NCI-H510A (cell line): ENCODE results near the gene CD101.

ENCODE experiments used
- DNase-seq: peaks from one replicate; lab custom pipeline; 2025; lab: John Stamatoyannopoulos, UW

Gene CD101

GRCh38 chr1:117014209-117014608 lies 12.6 kb downstream of the CD101 start:
- no peak for DNase-seq

GRCh38 chr1:117015724-117016123 lies 14.2 kb downstream of the CD101 start:
- DNase-seq, result no peak

GRCh38 chr1:117017062-117017461 lies 15.5 kb downstream of the CD101 start:
- DNase-seq, result no peak

GRCh38 chr1:117017648-117018047 lies 16.1 kb downstream of the CD101 start:
- no peak for DNase-seq

GRCh38 chr1:117020526-117021156 lies 19.1 kb downstream of the CD101 start:
- DNase-seq, result no peak

- no peak for DNase-seq
These were observed 20.6 kb downstream of the CD101 start for GRCh38 chr1:117022114-117022513.

GRCh38 chr1:117025568-117025967 lies 24.0 kb downstream of the CD101 start:
- DNase-seq, result no peak

GRCh38 chr1:117026361-117026760 lies 24.8 kb downstream of the CD101 start:
- no peak for DNase-seq

GRCh38 chr1:117029685-117030084 lies 28.1 kb downstream of the CD101 start:
- DNase-seq, result no peak

GRCh38 chr1:117030271-117030877 lies 28.8 kb downstream of the CD101 start:
- DNase-seq, result no peak

GRCh38 chr1:117032266-117032665 lies 30.7 kb downstream of the CD101 start:
- DNase-seq, result no peak

- no peak for DNase-seq
These were observed 31.4 kb downstream of the CD101 start for GRCh38 chr1:117032681-117033539.

- no peak for DNase-seq
These were observed 32.2 kb downstream of the CD101 start for GRCh38 chr1:117033772-117034171.

GRCh38 chr1:117034791-117035290 lies 33.3 kb downstream of the CD101 start:
- DNase-seq, result no peak

GRCh38 chr1:117036018-117036461 lies 34.5 kb downstream of the CD101 start:
- DNase-seq, result no peak

GRCh38 chr1:117037802-117038201 lies 36.2 kb downstream of the CD101 start:
- DNase-seq, result no peak

- DNase-seq, result no peak
These were observed 36.7 kb downstream of the CD101 start for GRCh38 chr1:117038236-117038635.

- no peak for DNase-seq
These were observed 42.7 kb downstream of the CD101 start for GRCh38 chr1:117044217-117044616.

- DNase-seq, result no peak
These were observed 44.1 kb downstream of the CD101 start for GRCh38 chr1:117045644-117046043.

- DNase-seq, result no peak
These were observed 45.2 kb downstream of the CD101 start for GRCh38 chr1:117046781-117047180.

GRCh38 chr1:117047271-117047670 lies 45.7 kb downstream of the CD101 start:
- DNase-seq, result no peak

- no peak for DNase-seq
These were observed 48.3 kb downstream of the CD101 start for GRCh38 chr1:117049857-117050256.
